GM21737 (cell line): Measurements from ENCODE around the gene GRID2IP.
"Not testable (repeated sequence)": the region's sequence is repeated elsewhere in the genome, so short reads cannot be mapped to it uniquely, and the experiment has no call there.

Experiments used
- ATAC-seq: cut with Tn5 transposase; IDR thresholded peaks from one replicate; pipeline ENCODE4 v1.9.1; 2021; ENCODE audit warnings: mild to moderate bottlenecking, moderate library complexity; ENCODE audit not compliant: unreplicated experiment

GRID2IP gene

GRCh38 chr7:6453734-6454133 is 97.5 kb downstream of the GRID2IP start:
- ATAC-seq: no peak

- no peak for ATAC-seq
Observed at GRCh38 chr7:6451224-6451705, 100.0 kb downstream of the GRID2IP start.

- ATAC-seq: not testable (repeated sequence)
Observed at GRCh38 chr7:6450591-6450990, 100.7 kb downstream of the GRID2IP start.

- ATAC-seq: not testable (repeated sequence)
Observed at GRCh38 chr7:6449884-6450283, 101.4 kb downstream of the GRID2IP start.

GRCh38 chr7:6448943-6449543 is 102.2 kb downstream of the GRID2IP start:
- no peak for ATAC-seq

GRCh38 chr7:6447581-6448199 is 103.6 kb downstream of the GRID2IP start, which contains the start of gene DAGLB:
DAGLB (minus strand) TSS chr7:6447954; CDS start chr7:6447842, 112 bp downstream.
- peak; percentile 82 for ATAC-seq
